NCI-H146 treated with DMSO at 0.1 percent for 48 hours (cell line): Measurements from ENCODE around the gene NUDC.
"Not testable (repeated sequence)": the region's sequence is repeated elsewhere in the genome, so short reads cannot be mapped to it uniquely, and the experiment has no call there.

Experiments used
- DNase-seq: peaks from one replicate; lab custom pipeline; 2025; ENCODE audit not compliant: unreplicated experiment; lab: John Stamatoyannopoulos, UW

The NUDC gene

DNA sequence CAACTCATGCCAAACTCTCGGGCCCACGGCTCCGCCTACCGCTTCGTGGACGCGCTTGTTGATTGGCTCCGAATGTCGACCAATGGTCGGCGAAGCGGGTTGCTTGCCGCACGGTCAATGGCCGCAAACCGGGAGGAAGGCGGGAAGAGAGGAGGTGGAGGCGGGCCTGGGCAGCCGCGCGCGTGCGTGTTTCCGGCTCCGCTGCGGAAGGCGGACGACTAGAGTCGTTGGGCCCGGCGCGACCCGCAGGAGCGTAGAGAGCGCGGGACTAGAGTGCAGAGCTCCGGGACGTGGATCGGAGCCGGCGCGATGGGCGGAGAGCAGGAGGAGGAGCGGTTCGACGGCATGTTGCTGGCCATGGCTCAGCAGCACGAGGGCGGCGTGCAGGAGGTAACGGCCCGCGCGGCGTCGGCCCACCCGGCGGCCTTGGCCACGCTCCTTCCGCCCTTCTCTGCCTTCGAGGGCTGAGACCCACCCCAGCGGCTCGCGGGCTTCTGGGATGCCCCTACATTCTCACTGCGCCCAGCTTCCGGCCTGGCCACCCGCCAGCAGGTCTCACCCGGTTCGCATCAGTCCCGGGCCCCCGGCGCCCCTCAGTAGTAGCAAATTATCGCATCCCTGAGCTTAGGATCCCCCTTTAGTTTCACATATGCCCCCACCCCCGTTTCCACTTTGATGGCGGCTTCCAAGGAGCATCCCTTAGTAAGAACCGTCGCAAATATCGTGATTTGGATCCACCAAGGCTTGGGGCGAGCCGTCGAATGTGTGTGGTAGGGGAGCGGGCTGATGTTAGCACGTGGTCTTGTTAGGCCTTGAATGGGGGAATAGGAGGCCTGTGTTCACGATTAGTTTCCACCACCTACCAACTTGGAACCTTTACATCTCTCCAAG, at the start of gene NUDC:
Gene NUDC, plus strand, starts transcription at position 204 of the 891 bp plus-strand sequence. Its CDS starts 106 bp downstream, at position 310.
- DNase-seq, result peak; percentile 77

DNA sequence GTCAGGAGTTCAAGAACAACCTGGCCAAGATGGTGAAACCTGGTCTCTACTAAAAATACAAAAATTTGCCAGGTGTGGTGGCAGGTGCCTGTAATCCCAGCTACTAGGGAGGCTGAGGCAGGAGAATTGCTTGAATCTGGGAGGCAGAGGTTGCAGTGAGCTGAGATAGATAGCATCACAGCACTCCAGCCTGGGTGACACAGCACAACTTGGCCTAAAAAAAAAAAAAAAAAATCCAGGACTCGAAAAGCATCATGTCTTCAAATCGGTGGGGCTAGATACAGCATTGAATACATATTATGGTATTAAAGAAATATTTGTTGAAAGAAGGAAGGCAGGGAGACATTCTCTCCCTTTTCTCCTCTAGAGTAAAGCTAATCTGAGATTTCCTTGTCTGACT, 48.4 kb upstream of the NUDC start:
- DNase-seq, result not testable (repeated sequence)

DNA sequence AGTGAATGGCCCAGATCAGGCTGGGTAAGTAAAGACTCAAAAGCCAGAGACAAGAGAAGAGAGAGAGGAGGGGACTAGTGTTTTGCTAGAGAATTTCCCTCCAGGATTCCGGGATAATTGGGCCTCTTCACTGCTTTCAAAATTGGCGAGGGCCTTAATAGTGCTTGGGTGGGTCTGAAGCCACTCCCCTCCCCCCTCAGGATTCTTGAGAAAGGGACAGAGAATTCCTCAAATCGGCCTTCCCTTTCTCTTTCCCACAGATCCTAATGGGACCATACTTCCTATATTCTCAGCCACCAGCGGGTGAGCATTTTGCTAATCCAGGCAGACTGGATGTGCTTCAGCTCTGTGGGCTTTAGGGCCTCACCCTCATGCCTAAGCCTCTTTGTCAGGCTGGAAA, 46.6 kb upstream of the NUDC start:
- no peak for DNase-seq

DNA sequence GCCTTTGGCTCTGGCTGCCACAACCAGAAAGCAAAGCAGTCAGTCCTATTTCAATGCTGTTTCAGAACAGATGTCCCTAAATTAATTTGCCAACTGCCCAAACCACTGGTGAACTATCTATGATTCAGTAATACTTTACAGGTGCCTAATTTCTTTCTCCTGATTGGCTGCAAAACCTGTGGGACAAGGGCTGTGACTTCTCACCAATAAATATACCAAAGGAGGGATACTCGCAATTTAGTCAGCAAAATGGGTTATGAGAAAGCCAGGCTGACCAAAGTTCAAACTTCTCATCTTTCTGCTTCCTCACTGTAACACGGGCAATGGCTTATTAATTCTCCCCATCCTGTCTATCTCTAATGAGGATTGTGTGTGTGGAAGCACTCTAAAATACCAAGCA, 44.2 kb upstream of the NUDC start:
- no peak for DNase-seq

DNA sequence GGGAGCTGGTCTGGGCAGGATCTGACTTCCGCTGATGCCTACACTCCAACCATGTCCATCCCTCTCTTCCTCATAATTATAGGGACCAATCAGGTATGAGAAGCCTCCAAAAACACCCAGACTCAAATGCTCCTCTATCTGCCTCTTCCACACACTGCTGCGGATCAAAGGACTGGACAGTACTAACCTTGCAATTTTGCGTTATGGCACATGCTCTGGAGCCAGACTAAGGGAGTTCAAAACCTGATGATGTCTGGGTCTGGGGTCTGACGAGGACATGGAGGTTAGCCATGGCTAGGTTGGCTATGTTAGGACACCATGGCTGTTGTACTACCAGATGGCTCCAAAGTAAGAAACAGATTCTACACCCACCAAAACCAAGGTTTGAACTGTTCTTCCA, 41.8 kb upstream of the NUDC start:
- DNase-seq, result no peak

DNA sequence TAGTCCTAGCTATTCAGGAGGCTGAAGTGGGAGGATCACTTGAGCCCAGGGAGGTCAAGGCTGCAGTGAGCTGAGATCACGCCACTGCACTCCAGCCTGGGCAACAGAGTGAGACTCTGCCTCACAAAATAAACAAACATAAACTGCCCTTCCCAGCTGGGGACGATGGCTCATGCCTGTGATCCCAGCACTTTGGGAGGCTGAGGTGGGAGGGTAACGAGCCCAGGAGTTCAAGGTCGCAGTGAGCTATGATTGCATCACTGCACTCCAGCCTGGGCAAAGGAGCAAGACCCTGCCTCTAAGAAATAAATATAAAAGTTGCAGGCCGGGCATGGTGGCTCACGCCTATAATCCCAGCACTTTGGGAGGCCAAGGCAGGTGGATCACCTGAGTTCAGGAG, 39.9 kb upstream of the NUDC start:
- not testable (repeated sequence) for DNase-seq

DNA sequence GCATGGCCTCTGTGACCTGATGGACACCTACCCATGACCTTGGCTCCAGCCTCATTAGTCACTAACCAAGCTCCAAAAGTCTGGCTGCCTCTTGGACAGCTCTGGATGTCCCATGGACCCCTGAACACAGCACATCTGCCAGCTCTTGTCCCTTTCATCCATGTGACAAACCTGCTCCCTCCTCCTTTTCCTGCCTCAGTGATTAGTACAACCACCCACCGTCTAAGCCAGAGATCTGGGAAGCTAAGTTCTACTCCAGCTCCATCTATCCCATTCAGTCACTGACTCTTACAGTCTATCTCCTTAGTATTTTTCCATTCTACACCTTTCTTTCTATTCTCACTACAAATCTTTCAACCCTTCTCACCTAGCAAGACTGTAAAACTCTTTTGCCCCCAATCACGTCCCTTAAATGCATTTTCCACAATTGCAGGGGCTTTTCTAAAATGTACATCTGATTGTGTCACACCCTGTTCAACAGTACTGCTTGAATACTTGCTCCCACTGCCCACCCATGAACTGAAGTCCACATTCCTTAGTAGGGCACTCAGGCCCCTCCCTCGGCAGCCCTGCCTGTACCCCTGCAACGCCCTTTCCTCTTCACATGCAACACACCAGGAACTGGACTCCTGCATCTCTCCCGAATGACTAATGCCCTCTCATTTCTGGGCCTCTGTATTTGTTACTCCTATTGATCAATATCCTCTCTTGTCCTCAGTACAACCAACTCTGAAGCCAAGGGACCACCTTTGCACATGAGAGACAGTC, 38.7 kb upstream of the NUDC start:
- no peak for DNase-seq

DNA sequence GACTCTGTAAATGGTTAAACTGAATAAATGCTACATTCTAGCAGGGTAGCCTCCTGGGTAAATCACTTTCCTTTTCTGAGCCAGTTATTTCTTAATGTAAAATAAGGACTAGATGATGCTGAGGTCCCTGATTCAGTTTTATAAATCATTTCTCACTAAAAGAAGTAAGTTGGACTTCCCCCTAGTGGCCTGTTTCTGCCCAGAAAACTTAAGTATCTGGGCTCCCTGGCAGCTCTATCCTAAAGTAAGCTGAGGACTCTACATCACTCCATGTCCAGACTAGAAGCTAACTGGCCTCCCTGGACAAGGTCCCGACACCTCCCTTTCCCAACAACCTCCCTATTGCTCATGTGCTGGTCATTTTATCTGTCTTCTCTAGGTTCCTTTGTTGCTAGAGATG, 34.4 kb upstream of the NUDC start:
- no peak for DNase-seq

DNA sequence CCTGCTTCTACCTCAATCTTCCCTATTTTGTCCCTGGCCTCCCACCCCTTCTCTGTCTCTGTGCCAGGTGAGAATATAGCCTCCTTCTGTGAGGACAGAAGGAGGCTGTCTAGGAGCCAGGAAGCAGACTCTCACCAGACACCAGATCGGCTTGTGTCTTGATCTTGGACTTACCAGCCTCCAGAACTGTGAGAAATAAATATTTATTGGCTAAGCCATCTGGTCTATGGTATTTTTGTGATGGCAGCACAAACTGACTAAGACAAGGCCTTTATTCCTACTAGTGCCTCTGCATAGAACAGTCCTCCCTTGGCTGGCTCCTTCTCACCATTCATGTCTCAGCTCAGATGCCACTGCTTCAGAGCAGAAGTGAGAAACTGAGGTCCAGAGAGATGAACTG, 33.3 kb upstream of the NUDC start:
- DNase-seq, result no peak

DNA sequence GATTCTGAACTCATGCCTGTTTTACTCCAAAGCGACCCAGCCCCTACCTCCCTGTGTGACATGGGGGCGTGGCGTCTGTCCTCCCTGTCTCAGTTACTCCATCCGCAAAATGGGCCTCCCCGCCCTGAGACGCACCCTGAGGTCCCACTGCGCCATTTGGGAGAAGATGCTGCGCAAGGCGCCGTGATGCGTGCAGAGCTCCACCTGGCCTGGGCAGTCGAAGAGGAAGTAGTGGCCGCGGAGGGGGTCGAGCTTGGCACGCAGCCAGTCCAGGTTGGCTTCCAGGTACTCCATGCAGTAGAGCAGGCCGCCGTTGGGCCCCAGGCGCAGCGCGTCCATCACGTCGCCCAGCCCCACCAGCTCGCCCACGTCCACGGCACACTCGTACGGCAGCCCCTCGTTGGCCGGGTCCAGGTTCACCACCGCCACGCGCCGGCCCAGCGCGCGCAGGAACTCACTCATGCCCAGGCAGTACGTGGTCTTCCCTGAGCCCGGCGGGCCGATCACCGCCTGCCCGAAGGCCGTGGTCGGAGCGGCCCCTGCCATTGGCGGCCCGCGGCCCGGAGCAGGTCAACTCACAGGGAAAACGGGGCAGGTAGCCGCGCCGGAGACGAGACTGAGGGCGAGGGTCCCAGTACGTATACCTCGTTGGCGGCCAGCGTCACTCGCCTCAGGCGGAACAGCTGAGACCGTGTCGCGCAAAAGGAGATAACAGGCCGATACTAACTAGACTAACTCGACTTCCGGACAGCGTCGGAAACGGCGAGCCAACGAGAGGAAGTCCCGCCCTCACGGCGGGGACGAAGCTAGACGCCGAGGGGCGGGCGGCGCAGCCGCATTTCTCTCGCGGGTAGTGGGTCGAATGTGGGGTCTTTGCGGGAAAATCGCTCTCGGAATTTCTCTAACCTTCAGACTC, 31.7 kb upstream of the NUDC start, which contains the start of gene GPN2:
Gene GPN2, minus strand, starts transcription at position 733 of the 916 bp plus-strand sequence. Its CDS starts 187 bp downstream, at position 546.
- DNase-seq, result peak; percentile 40

DNA sequence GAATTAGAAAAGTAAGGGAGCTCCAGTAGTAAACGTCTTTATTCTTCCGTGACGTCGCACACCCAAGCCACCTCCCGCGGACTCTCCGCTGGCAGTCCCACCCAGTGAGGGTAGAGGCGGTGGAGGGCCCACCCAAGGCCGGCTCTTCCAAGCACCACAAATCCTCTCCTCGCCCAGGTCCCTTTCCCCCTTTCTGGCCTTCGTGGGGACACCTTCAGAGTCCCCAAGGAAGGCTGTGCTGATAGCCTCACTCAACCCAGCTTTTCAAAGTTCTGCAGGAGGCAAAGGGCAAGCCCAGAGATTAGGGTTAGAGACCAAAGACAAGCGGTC, 31.1 kb upstream of the NUDC start:
- DNase-seq, result no peak

DNA sequence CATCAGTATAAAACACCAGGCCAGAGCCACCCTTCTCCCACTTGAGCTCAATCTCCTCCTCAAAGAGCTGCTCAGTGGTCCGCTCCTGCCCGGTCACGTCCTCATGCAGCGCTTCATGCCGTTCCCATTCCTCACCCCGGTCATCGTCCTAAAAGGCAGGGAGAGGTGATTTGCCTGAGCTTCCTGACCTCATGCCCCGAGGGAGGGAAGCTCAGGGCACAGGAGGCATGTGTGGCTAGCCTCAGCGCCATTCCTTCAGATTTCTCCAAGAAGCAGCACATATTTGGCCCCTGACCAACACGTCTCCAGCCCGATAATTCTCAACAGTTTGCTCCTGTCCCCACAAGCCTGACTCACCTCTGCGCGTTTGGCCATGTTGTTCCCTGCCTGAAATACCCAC, 27.3 kb upstream of the NUDC start:
- DNase-seq, result no peak

DNA sequence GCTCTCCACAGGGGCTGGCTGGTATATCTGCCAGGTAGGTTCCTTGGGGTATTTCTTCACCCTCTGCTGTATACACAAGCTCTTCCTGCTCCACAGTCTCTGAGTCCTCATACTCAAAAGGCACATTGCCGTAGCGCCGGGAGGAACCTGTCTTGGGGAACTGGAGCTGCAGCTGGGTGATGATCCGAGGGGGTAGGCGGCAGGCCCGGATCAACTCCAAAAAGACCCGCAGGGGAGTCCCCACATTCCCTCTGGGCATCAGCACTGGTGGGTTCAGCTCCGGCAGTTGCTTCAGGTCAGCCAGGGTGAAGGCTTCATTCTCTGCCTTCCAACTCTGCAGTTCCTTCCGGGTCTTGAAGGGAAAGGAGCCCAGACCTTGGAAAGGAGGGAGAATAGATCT, 24.2 kb upstream of the NUDC start:
- DNase-seq, result no peak

DNA sequence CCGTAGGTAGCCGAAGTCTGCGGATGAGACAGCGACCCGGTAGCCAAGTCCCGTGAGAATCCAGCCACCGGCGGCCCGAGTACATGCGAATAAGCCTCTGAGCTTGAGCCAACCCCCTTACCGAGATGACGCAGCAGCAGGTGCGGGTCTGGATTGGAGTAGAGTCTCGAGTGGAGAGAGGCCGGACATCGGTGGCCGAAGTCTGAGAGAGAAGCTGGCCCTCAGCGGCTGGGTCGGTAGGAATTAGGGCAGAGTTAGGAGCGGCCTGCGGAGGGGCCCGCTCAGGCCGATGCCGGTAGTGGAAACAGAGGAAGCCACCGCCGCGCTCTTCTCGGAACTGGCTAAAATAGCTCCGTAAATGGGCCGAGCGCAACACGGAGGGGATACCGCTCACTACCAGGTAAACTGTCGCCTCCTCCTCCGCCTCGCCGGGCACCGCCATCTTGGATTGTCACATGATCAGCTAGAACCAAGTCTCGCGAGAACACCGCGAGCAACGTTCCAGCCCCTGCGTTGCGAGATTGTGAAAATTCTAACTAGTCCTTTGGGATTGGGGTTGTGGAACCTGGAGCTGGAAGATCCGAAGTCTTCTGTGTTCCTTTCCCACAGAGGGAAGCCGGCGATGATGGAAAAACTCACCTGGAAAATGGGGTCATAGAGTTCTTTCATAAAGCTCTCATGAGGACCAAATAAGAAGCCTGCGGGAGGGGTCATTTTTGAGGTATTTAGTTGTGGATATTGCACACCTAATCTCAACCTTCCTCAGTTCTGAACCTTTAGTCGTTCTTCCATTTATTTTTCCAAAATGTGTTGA, 21.3 kb upstream of the NUDC start, which contains the start of gene GPATCH3:
Gene GPATCH3, minus strand, starts transcription at position 467 of the 814 bp plus-strand sequence. Its CDS starts 25 bp downstream, at position 442.
- DNase-seq, result peak; percentile 77

DNA sequence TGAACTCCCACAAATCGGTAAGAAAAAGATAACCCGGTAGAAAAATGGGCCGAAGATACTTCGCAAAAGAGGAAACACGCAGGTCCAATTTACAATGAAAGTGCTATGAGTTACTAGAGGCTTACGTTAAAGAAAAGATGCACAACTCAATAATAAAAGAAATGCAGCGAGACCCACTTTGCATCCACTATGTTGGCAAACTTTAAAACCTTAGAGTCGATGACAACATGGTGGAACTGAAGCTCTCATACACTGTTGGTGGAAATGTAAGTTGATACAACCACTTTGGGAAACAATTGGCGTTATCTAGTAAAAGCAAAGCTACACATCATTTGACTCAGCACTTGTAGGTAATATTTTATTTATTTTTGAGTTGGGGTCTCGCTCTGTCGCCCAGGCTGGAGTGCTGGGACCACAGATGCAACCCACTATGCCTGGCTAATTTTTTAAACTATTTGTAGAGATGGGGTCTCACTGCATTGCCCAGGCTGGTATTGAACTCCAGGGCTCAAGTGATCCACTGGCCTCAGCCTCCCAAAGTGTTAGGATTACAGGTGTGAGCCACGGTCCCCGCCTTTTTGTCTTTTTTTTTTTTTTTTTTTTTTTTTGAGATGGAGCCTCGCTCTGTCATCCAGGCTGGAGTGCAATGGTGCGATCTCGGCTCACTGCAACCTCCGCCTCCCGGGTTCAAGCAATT, 20.6 kb upstream of the NUDC start:
- DNase-seq, result no peak

DNA sequence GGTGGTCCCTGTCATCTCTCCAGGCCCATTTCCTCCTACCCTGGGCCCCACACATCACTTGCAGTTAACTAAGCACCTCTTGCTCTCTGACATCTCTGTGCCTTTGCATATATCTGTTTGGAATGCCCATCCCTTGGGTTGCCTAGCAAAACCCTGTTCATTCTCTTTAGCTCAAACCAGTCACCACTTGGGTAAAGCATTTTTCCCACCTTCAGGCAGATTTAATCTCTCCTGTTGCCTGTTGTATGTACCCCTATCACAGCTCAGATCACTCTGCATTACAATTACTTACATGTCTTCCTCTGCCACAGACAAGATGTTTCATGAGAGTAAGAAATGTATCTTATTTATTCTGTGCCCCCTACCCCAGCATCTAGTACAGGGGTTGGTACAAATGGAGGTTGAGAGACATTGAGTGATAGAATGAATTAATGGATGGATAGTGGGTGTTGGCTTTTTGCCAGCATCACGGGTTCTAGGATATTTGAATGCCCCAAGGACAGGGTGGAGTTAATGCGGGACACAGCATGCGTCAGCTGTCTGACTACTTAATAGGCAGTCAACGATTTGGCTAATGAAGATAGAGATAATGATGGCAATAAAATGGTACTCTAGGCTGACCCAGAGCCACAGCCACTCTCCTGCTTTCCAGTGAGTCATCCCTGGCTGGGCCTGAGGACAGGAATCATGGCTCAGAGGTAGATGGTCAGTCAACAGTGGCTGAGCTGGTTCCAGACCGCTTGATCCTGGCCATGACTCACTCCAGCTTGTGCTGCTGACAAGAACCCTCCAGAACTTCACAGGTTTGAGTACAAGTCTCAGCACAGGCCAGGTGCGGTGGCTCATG, 14.2 kb upstream of the NUDC start:
- peak; percentile 58 for DNase-seq

DNA sequence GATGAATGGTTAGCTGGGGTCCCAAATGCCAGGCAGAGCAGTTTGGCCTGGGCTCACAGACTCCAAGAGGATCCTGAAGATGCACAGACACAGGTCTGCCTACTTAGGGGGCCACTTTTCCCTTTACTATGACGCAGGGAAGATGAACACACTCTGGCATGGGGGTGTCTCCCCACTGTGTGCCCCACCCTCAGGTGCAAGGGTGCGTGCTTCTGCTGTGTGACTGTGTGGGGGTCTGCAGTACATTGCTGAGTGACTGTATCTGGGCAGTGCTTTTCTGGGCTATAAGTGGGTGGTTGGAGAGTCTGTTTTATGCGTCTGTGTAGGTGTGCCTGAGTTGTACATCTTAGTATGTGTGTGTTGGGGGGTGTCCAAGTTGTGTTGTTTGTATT, 11.6 kb upstream of the NUDC start:
- no peak for DNase-seq

DNA sequence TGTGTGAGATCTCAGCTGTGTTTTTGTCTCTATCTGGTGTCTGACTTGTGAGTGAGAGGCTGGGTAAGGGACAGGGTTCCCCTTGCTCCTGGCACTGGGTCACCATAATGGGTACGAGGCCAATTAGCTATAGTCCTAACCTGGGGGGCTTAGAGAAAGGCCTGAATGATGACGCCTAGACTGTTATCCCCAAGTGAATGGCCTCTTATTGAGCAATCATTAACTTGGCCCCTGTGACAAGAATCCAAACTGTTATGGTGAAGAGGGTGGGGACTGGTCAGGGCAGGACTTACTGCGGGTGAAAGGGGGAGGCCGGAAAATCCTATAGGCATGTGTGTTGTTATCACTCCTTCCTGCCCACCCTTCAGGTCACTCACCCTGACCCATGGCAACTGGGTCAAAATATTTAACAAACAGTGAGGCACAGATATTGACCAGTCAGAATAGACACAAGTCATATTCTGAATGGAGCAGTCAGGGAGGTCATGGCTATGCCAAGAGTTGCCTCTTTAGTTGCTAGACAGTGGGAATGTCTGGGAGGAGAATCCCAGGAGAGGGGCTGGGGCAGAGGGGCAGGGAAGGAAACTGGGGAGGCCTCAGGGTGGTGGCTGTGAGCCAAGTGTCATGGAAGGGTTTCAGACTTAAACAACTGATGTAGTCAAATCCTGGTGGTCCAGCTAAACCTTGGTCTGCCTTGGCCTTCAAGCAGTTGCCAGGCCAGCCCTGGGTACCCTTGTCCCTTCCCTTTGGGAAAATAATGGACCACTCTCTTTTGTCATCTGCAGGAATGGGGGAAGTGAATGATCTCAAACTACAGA, 11.0 kb upstream of the NUDC start:
- no peak for DNase-seq
